GM04503 (cell line): ENCODE data around the gene CDH4.

ENCODE experiments used
- DNase-seq: peaks from one replicate; pipeline ENCODE4 v3.0.0-alpha.2; 2012; ENCODE audit warnings: low read depth

Gene CDH4

GRCh38 chr20:61821735-61822134 lies 569.7 kb downstream of the CDH4 start:
- DNase-seq: no peak

DNA sequence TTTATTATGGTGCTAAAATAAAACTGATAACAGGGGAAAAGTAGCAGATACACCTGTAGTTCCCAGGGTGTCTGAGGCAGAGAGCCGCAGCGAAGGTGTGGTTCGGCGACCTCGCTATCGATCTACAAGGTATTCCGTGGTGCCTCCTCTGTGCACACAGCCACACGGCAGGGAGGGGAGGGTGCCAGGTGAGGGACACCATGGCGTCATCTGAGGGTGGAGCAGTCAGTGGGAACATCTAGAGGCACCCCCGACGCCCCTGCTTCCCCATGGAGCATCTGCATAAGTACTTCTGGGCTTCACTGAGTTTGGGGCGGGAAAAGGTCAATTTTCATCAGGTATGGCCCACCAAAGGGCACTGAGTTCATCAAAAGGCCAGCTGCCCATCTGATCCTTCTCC lies 570.3 kb downstream of the CDH4 start:
- no peak for DNase-seq

GRCh38 chr20:61823242-61823641 lies 571.2 kb downstream of the CDH4 start:
- no peak for DNase-seq

DNA sequence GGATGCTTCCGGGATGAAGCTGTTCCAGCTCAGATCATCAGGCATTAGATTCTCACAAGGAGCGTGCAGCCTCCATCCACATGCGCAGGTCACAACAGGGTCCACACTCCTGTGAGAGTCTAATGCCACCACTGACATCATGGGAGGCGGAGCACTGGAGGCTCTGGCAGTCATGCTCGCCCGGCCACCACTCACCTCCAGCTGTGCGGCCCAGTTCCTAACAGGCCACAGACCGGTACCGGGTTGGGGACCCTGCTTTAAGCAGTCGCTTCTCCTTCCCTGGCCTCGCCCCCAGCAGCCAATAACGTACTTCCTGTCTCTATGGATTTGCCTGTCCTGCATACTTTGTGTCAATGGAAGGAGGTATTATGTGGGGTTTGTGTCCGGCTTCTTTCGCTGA lies 576.8 kb downstream of the CDH4 start:
- no peak for DNase-seq

DNA sequence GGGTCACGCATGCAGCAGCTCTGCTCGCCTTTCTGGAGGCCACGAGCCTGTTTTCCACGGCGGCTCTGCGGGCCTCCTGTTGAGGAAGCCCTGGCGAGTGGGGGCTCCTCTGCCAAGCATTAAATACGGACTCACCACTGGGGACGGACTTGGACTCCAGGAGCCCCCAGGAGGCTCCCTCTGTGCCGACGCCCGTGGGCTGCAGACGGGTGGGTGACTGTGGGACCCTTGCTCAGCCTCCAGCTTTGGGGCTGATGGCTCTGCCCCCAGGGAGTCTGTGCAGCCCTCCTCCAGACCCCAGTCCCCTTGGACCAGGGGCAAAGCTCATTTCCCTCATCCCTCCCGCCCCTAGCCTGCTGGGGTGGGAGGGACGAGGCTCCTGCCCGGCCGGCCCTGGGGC lies 577.5 kb downstream of the CDH4 start:
- DNase-seq: no peak

- DNase-seq: no peak
These were observed 578.3 kb downstream of the CDH4 start for GRCh38 chr20:61830241-61830930.

DNA sequence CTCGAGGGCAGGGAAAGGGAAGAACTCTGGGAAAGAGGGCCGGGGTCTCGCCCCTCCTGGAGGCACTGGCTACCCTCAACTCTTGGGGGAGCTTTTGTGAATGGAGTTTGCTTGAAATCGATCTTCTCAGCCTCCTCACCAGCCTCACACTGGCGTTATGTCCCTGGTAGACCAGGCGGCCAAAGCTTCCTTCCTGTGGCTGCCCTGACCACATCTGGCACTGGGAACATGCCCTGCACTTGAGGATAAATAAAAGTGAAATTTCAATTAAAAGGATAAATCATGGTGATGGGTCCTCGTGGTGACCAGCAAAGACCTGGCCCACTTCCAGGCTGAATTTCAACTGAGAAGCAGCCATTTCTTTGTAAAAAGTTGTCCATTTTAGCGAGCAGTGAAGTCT lies 578.9 kb downstream of the CDH4 start:
- no peak for DNase-seq

- DNase-seq: no peak
These were observed 580.1 kb downstream of the CDH4 start for GRCh38 chr20:61832181-61832580.

GRCh38 chr20:61833807-61834610 lies 581.9 kb downstream of the CDH4 start:
- DNase-seq: no peak

DNA sequence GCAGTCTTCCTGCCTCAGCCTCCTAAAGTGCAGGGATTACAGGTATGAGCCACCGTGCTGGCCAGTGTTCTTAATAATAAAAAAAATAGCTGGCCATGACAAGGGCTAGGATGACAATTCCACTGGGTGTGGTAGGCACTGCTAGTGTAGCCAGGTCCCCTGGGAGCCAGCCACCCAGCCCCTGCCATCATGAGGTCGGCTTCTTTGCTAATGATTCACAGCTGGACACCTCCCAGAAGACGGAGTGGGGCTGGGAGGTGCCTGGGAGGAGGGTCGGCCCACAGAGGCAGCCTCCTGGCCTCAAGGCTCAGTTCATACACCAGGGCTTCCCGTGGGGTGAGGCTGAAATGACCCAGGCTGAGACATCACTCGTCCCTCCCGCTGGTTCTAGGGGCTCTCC lies 583.2 kb downstream of the CDH4 start:
- no peak for DNase-seq

GRCh38 chr20:61835791-61836350 lies 583.8 kb downstream of the CDH4 start:
- DNase-seq: no peak

- no peak for DNase-seq
These were observed 585.1 kb downstream of the CDH4 start for GRCh38 chr20:61837200-61837599.

DNA sequence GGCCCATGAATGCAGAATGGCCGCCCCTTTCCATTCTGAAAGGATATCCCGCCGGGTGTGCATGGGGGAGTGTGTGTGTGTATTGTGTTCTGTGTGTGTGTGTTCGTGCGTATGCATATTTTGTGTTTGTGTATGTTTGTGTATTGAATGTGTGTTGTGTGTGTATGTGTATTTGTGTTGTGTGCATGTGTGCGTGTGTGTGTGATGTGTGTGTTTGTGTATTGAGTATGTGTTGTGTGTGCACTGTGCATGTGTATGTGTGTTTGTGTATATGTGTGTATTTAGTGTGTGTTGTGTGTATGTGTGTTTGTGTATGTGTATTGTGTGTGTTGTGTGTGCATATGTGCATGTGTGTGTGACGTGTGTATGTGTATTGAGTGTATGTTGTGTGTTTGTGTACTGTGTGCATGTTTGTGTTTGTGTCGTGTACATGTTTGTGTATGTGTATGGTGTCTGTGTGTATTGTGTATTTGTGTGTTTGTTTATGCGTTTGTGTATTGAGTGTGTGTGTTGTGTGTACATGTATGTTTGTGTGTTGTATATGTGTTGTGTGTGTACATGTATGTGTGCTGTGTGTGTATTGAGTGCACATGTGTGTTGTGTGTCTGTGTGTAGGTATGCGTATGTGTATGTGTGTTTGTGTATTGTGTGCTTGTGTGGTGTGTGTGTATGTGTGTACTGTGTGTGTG lies 587.3 kb downstream of the CDH4 start:
- DNase-seq: no peak

DNA sequence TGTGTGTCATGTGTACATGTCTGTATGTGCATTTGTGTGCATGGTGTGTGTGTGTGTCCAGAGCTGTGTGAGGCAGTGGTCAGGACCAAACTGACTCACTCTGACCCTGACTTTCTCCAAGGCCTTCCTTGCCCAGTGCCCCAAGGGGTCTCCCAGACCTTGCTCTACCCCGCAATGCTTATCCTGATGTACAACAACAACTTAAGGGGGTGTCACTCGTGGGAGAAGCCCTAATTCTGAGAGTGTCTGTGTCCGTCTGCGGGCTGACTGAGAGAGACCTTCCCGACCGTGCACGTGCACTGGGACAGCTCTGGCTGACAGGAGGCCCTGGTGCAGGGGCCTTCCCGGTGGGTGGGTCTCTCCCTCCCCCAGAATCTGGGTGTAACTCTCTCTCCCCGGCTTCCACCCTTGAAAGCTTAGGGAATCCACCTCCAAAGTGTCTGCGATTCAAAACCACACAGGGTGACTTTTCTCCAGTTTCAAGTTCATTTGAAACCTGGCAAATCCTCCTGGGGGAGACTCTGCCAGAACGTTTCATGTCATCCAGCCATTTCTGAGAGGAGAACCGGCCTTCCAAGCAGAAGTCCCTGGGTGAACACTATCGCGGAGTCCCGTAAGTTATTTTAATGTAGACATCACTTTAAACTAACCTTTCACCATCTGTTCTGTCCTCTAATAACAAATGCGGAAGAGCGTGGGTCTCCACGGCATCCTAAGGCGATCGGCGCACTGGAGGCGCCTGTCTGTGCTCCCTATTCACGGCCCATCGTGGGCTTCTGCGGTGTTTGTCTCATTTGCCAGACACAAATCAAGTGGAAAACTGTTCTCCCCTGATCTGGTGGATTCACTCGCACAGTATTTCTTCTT lies 588.1 kb downstream of the CDH4 start:
- DNase-seq: no peak

- no peak for DNase-seq
These were observed 588.9 kb downstream of the CDH4 start for GRCh38 chr20:61840779-61841455.

DNA sequence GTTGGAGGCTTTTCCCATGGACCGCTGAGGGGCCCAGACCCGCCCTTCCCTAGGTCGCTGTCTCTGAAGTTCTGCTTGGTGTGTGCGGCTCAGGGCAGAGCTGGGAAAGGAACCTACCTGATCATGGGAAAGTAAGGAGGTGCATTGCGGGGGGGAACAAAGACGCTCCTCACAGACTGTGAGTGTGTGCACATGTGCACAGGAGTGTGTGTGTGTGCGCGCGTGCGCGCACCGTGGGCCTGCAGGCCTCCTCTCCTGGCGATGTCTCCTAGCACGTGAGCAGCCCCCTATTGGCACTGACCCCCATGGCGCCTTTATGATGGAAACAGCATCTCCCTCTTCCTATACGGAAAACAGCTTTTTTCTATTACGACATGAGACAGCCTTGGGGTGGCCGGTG lies 589.5 kb downstream of the CDH4 start:
- DNase-seq: no peak

GRCh38 chr20:61841966-61842365 lies 589.9 kb downstream of the CDH4 start:
- DNase-seq: no peak

DNA sequence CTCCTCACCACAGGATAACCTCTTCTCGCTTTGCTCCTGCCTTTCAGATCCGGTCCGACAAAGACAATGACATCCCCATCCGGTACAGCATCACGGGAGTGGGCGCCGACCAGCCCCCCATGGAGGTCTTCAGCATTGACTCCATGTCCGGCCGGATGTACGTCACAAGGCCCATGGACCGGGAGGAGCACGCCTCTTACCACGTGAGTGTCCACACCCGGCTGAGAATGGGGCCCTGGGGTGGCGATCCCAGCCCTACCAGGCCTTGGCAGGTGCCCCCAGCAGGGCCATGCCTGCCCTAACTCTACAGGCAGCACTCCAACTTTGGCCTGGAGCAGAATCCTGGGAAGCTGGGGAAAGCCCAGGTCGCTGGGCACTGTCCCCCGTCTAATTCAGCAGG lies 592.6 kb downstream of the CDH4 start:
- no peak for DNase-seq

- DNase-seq: no peak
These were observed 593.2 kb downstream of the CDH4 start for GRCh38 chr20:61845233-61845671.

DNA sequence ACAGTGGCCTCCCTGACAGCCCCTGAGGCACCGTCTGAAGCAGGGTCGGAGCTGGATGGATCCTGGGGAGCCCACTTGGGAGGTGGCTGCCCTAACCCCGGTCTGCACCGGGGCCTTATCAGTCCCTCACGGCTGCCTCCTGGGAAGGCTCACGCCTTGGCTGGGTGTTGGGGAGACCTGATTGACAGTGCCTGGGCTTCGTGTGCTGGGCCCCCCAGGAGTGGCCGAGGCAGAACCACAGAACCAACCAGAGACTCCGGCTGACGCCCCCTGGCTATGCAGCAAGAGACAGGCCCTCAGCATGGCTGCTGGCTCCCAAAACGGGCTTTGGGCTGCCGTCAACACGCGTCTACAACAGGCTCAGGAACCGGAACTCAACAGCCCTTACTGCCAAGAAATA lies 594.0 kb downstream of the CDH4 start:
- no peak for DNase-seq

GRCh38 chr20:61846741-61847419 lies 594.8 kb downstream of the CDH4 start:
- no peak for DNase-seq
